ENCODE data around the gene KCNJ8.
"Not testable (repeated sequence)": the region's sequence is repeated elsewhere in the genome, so short reads cannot be mapped to it uniquely, and the experiment has no call there.

Gene KCNJ8

GRCh38 chr12:21774358-21775132 lies at the start of gene KCNJ8:
TSS of gene KCNJ8 (minus strand) at chr12:21774706. CDS start at chr12:21773616, 1,090 bp downstream.
- no peak for DNase-seq (ENCODE audit: low read depth in 3 of 3, low spot score in 1 of 3)

DNA sequence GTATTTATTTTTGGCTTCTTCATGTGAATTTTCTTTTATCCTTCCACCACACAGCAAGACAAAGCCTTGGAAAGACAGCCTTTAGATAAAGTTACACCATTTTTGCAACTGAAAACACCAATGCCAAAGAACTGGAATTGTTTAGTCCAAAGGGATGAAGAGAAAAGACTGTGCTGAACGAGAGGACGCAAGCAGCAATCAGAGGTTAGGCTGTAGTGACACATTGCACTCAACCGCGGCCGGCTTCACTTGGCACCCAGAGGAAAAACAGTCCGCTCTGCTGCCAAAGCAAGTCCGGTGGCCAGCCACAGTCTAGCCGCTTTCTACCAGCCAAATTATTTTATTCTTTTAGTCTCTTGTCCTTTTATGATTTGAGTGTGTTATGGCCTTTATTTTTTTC lies 49.1 kb upstream of the KCNJ8 start:
- DNase-seq (ENCODE audit: low read depth in 3 of 3, low spot score in 1 of 3) = no peak

DNA sequence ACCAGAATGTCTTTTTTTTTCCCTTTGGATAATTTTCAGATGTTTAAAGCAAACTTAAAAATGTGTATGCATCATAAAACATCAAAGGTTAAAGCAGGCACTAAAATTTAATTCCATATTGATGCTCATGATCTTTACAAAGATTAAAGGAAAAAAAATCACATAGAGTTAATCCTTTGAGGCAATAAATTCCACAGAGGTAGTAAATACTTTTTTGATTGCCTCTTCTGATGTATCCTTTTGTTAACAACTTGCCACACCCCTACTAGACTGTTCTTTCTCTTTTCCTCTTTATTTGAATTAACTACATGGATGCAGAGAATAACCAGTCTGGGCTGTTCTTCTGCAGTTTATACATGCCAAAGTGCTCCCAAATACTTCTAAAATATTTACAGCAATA lies 45.2 kb upstream of the KCNJ8 start:
- DNase-seq (ENCODE audit: low read depth in 3 of 3, low spot score in 1 of 3) = no peak

- no peak for DNase-seq (ENCODE audit: low read depth in 3 of 3, low spot score in 1 of 3)
These were observed 44.7 kb upstream of the KCNJ8 start for GRCh38 chr12:21819236-21819635.

GRCh38 chr12:21818627-21819026 lies 44.1 kb upstream of the KCNJ8 start:
- DNase-seq (ENCODE audit: low read depth in 3 of 3, low spot score in 1 of 3) = no peak

- DNase-seq (ENCODE audit: low read depth in 3 of 3, low spot score in 1 of 3) = no peak
These were observed 41.0 kb upstream of the KCNJ8 start for GRCh38 chr12:21815306-21816062.

- DNase-seq (ENCODE audit: low read depth in 3 of 3, low spot score in 1 of 3) = no peak
These were observed 40.3 kb upstream of the KCNJ8 start for GRCh38 chr12:21814814-21815213.

GRCh38 chr12:21814327-21814726 lies 39.8 kb upstream of the KCNJ8 start:
- DNase-seq (ENCODE audit: low read depth in 3 of 3, low spot score in 1 of 3) = no peak

- DNase-seq (ENCODE audit: low read depth in 3 of 3, low spot score in 1 of 3) = no peak
These were observed 39.2 kb upstream of the KCNJ8 start for GRCh38 chr12:21813751-21814150.

- DNase-seq (ENCODE audit: low read depth in 3 of 3, low spot score in 1 of 3) = no peak
These were observed 38.6 kb upstream of the KCNJ8 start for GRCh38 chr12:21813125-21813524.

- not testable (repeated sequence) for DNase-seq (ENCODE audit: low read depth in 3 of 3, low spot score in 1 of 3)
These were observed 37.8 kb upstream of the KCNJ8 start for GRCh38 chr12:21812340-21812739.

- DNase-seq (ENCODE audit: low read depth in 3 of 3, low spot score in 1 of 3) = no peak
These were observed 34.6 kb upstream of the KCNJ8 start for GRCh38 chr12:21809100-21809499.

DNA sequence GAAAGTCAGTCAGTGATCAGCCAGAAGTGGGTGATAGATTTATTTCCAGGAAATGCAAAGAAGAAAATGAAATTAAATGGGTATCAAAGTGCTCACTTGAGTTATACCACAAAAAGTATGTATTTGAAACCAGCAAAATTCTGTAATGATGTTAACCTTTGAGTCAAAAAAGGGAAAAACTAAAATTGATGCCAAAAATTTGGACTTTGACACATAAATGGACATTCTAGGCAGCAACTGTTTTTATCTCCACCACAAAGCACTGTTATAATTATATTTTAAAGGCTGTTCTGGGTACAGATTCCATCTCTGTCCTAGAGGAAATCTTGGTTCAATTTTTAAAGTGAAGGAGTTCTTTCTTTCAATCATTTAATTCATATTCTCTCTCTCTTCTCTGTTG lies 31.7 kb upstream of the KCNJ8 start:
- no peak for DNase-seq (ENCODE audit: low read depth in 3 of 3, low spot score in 1 of 3)

DNA sequence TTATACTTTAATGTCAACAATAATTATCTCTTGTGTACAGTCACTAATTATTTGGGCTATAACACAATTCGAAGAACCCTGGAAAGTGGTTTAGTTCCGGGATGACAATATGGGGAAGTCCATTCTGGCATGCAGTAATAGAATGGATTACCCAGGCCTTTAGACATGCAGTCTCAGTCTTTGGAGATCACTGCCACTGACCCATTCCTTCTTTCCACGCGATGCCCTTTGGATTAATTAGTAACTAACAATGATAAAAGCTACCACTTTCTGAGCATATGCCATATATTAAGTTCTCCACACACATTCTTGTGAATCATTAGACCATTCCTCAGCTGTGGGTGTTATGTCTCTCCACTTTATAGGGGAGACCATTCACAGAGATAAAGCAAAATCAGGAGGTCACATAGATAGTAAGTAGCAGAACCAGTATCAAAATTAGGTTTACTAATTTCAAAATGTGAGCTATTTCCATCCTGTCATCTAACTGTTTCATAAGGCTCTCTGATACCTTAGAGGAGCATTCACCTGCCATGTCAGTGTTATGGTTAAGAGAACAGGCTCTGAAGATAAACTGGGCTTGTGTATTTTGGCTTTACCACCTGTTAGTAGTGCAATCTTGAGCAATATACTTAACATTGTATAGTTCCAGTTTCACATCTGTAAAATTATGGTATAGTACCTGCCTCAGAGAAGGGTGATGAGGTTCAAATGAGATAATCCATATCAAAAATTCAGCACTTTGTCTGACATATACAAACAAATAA lies 27.2 kb upstream of the KCNJ8 start:
- no peak for DNase-seq (ENCODE audit: low read depth in 3 of 3, low spot score in 1 of 3)

GRCh38 chr12:21800011-21800410 lies 25.5 kb upstream of the KCNJ8 start:
- DNase-seq (ENCODE audit: low read depth in 3 of 3, low spot score in 1 of 3) = no peak

GRCh38 chr12:21797539-21797938 lies 23.0 kb upstream of the KCNJ8 start:
- no peak for DNase-seq (ENCODE audit: low read depth in 3 of 3, low spot score in 1 of 3)

DNA sequence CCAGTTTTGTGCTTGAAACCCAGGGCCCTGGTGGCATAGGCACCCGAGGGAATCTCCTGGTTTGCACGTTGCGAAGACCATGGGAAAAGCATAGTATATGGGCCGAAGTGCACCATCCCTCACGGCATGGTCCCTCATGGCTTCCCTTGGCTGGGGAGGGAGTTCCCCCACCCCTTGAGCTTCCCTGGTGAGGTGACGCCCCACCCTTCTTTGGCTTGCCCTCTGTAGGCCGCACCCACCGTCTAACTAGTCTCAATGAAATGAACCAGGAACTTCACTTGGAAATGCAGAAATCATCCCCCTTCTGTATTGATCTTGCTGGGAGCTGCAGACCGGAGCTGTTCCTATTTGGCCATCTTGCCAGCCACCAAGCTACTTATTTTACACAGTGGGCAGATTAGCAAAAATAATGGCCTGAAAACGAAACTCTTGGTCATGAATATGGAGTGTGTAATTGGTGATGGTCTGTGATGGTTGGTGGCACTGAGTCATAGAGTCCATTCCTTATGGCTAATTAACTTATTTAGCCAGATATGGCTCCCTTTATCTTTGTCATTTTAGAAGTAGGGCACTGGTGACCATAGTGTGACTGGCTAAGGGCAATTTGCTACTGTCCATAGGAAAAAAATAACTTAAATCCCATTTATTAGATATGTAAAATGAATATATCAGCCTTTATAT lies 21.3 kb upstream of the KCNJ8 start:
- DNase-seq (ENCODE audit: low read depth in 3 of 3, low spot score in 1 of 3) = no peak

DNA sequence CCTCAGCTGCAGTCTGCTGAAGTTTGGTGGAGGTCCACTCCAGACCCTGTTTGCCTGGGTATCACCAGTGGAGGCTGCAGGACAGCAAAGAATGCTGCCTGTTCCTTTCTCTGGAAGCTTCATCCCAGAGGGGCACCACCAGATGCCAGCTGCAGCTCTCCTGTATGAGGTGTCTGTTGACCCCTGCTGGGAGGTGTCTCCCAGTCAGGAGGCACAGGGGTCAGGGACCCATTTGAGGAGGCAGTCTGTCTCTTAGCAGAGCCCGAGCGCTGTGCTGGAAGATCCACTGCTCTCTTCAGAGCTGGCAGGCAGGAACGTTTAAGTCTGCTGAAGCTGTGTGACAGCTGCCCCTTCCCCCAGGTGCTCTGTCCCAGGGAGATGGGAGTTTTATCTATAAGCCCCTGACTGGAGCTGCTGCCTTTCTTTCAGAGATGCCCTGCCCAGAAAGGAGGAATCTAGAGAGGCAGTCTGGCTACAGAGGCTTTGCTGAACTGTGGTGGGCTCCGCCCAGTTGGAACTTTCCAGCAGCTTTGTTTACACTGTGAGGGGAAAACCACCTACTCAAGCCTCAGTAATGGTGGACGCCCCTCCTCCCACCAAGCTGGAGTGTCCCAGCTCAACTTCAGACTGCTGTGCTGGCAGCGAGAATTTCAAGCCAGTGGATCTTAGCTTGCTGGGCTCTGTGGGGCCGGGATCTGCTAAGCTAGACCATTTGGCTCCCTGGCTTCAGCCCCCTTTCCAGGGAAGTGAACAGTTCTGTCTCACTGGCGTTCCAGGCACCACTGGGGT lies 20.5 kb upstream of the KCNJ8 start:
- DNase-seq (ENCODE audit: low read depth in 3 of 3, low spot score in 1 of 3) = not testable (repeated sequence)

GRCh38 chr12:21789687-21790086 lies 15.2 kb upstream of the KCNJ8 start:
- DNase-seq (ENCODE audit: low read depth in 3 of 3, low spot score in 1 of 3) = not testable (repeated sequence)

All from stimulated activated CD4-positive, alpha-beta T cell treated with anti-CD3 and anti-CD28 coated beads, TNF-alpha, amount 100 ng/mL, for 1 hour (primary cell).